ENCODE data around the gene CCL5.

- TF ChIP-seq EZH2phosphoT487 (IDR thresholded peaks at IDR 0.05; ENCODE audit: insufficient read depth, low read depth) (no peak), EZH2 (IDR thresholded peaks at IDR 0.05; ENCODE audit: insufficient read depth, poor library complexity, severe bottlenecking) (no peak)
Observed at GRCh38 chr17:35900708-35901480, 20.7 kb upstream of the CCL5 start.

Measured in GM23248 (cell line).